Tibial nerve (tissue), 4 donors: ENCODE results near the gene ANGEL2.

Experiments
- EP300 ChIP-seq, 2 donors: sonication (generic); formaldehyde crosslinking; IDR thresholded peaks; one replicate each; pipeline ENCODE4 v1.6.1; 2017; ENCODE audit warnings: antibody characterized with exemption in 2 of 2, mild to moderate bottlenecking in 1 of 2
- POLR2A ChIP-seq, 2 donors: fragments of 450-650 bp; IDR thresholded peaks; one replicate each; pipeline ENCODE4 v1.6.1; 2017; ENCODE audit warnings: antibody characterized with exemption in 2 of 2, mild to moderate bottlenecking in 2 of 2, moderate library complexity in 2 of 2
- TF ChIP-seq, protein P1 (sequence below), 5 experiments: fragments of 200-600 bp in 3 of 5; fragments of 450-650 bp in 2 of 5; sonication (generic) in 3 of 5; IDR thresholded peaks; one replicate each; pipeline ENCODE4 v1.5.1; 2016 to 2019; ENCODE audit warnings: antibody characterized with exemption in 5 of 5, mild to moderate bottlenecking in 3 of 5, moderate library complexity in 2 of 5

DNA sequence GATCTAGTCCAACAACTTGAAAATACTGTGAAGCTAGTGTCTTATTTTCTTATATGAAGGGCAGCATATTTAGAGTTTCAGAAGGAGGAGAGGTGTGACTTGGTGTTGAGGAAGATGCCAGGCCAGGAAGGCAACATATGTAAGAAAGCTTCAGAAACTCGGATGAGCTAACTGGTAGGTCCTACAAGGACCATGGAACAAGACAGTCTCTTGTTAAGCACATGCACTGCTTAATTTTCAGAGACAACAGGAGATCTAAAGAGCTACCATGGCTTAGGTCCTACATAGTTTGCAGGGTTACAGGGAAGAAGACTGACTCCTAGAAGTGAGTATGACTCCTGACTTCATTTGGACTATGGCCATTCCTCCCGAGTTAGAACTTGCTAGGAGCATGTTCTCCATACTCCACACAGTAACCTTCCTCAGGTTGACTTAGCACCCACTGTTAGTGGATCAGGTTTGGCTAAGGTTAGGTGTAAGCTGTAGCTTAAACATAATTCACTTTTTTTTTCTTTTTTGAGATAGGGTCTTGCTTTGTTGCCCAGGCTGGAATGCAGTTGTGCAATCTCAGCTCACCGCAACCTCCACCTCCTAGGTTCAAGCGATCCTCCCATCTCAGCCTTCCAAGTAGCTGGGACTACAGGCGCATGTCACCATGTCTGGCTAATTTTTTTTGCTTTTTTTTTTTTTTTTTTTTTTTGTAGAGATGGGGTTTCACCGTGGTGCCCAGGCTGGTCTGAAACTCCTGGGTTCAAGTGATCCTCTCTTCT lies 31.0 kb downstream of the ANGEL2 start:
- TF ChIP-seq, protein P1, sequence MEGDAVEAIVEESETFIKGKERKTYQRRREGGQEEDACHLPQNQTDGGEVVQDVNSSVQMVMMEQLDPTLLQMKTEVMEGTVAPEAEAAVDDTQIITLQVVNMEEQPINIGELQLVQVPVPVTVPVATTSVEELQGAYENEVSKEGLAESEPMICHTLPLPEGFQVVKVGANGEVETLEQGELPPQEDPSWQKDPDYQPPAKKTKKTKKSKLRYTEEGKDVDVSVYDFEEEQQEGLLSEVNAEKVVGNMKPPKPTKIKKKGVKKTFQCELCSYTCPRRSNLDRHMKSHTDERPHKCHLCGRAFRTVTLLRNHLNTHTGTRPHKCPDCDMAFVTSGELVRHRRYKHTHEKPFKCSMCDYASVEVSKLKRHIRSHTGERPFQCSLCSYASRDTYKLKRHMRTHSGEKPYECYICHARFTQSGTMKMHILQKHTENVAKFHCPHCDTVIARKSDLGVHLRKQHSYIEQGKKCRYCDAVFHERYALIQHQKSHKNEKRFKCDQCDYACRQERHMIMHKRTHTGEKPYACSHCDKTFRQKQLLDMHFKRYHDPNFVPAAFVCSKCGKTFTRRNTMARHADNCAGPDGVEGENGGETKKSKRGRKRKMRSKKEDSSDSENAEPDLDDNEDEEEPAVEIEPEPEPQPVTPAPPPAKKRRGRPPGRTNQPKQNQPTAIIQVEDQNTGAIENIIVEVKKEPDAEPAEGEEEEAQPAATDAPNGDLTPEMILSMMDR (IDR thresholded peaks at IDR 0.05) = no peak
- TF ChIP-seq EP300 (IDR thresholded peaks at IDR 0.05) (no peak), POLR2A (IDR thresholded peaks at IDR 0.05) (no peak)
